A549 (cell line): ENCODE results near the gene PPP4R1.

Source experiments
- CHD4 ChIP-seq: fragments of 200-600 bp; sonication (generic); IDR thresholded peaks from 2 replicates; pipeline ENCODE4 v1.6.1; 2016; ENCODE audit warnings: antibody characterized with exemption, mild to moderate bottlenecking, borderline replicate concordance
- CTCF ChIP-seq: fragments of >200 bp; sonication (Bioruptor Twin); formaldehyde crosslinking; IDR thresholded peaks from 3 replicates; pipeline ENCODE4 v1.5.1; 2016
- NR3C1 ChIP-seq: fragments of >200 bp; sonication (Bioruptor Twin); formaldehyde crosslinking; IDR thresholded peaks from 3 replicates; pipeline ENCODE4 v1.6.1; 2017
- POLR2A ChIP-seq: IDR thresholded peaks from 2 replicates; pipeline ENCODE4 v1.6.1; 2012; ENCODE audit warnings: mild to moderate bottlenecking, low read length
- USF2 ChIP-seq: fragments of 450-650 bp; IDR thresholded peaks from 2 replicates; pipeline ENCODE4 v1.6.1; 2014; ENCODE audit warnings: antibody characterized with exemption

GRCh38 chr18:9647496-9648323 lies 33.4 kb upstream of the PPP4R1 start:
- no peak for TF ChIP-seq USF2
- no peak for TF ChIP-seq NR3C1
- no peak for TF ChIP-seq CTCF
- no peak for TF ChIP-seq POLR2A
- TF ChIP-seq CHD4 = no peak
